ENCODE results near the gene AP5S1.

Gene AP5S1

GRCh38 chr20:3794701-3795420, 25.5 kb upstream of the AP5S1 start:
- no peak for DNase-seq (ENCODE audit: low spot score)
- in situ Hi-C loops (cut with MboI; ENCODE audit: low sequenced_read_pairs, unreplicated experiment), result no loop called here
- TF ChIP-seq CTCF (IDR thresholded peaks at IDR 0.05; ENCODE audit: borderline replicate concordance, control extremely low read depth, extremely low read depth, insufficient read depth, missing control alignments), result no peak

GRCh38 chr20:3795511-3796468, 24.6 kb upstream of the AP5S1 start, which contains the start of gene CDC25B:
Gene CDC25B, plus strand, starts transcription at chr20:3796310. Its CDS starts 222 bp downstream, at chr20:3796532.
- in situ Hi-C loops (cut with MboI; ENCODE audit: low sequenced_read_pairs, unreplicated experiment), result no loop called here
- DNase-seq (ENCODE audit: low spot score), result peak; percentile 95

DNA sequence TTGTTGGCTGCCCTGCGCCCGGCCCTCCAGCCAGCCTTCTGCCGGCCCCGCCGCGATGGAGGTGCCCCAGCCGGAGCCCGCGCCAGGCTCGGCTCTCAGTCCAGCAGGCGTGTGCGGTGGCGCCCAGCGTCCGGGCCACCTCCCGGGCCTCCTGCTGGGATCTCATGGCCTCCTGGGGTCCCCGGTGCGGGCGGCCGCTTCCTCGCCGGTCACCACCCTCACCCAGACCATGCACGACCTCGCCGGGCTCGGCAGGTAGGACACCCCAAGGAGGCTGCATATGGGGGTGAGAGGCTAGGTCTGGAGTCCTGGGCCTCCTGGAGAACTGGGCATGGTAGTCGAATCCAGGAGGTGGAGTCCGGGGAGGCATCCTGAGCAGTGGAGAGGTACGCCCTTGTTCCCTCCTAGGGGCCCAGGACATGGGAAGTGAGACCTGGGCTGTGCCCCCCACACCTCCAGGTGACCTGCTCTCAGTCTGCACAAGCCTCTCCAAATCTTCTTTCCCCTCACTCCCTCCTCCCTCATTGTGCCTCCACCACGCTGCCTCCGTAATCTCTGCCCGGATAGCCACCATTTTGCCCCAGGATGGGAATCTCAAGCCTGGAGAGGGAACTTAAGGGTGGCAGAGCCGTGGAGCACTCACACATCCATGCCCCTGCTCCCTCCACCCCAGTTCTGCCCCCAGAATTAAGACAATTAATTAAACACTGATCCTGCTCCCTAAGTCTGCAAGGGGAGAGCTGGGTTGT, 23.7 kb upstream of the AP5S1 start:
- in situ Hi-C loops (cut with MboI; ENCODE audit: low sequenced_read_pairs, unreplicated experiment), result no loop called here
- no peak for DNase-seq (ENCODE audit: low spot score)
- TF ChIP-seq CTCF (IDR thresholded peaks at IDR 0.05; ENCODE audit: borderline replicate concordance, control extremely low read depth, extremely low read depth, insufficient read depth, missing control alignments), result no peak

More at GRCh38 chr20:3795511-3796468, 24.6 kb upstream of the AP5S1 start, which contains the start of gene CDC25B:
- TF ChIP-seq CTCF (IDR thresholded peaks at IDR 0.05; ENCODE audit: borderline replicate concordance, control extremely low read depth, extremely low read depth, insufficient read depth, missing control alignments), result peak; percentile 25

- DNase-seq (ENCODE audit: low spot score), result no peak
- TF ChIP-seq CTCF (IDR thresholded peaks at IDR 0.05; ENCODE audit: borderline replicate concordance, control extremely low read depth, extremely low read depth, insufficient read depth, missing control alignments), result no peak
- in situ Hi-C loops (cut with MboI; ENCODE audit: low sequenced_read_pairs, unreplicated experiment), result no loop called here
Measured at GRCh38 chr20:3797226-3797545, 23.2 kb upstream of the AP5S1 start.

GRCh38 chr20:3797592-3798372, 22.6 kb upstream of the AP5S1 start:
- TF ChIP-seq CTCF (IDR thresholded peaks at IDR 0.05; ENCODE audit: borderline replicate concordance, control extremely low read depth, extremely low read depth, insufficient read depth, missing control alignments), result no peak
- in situ Hi-C loops (cut with MboI; ENCODE audit: low sequenced_read_pairs, unreplicated experiment), result no loop called here
- DNase-seq (ENCODE audit: low spot score), result no peak

Data from GM13976 (cell line).